IPS-18c (cell line): ENCODE results near the gene AK4.

Experiments used
- H3K4me3 ChIP-seq: 2 replicates; pipeline ENCODE4 v1.7.0; 2013; ENCODE audit warnings: low read depth, mild to moderate bottlenecking, low read length, moderate library complexity; ENCODE audit not compliant: insufficient read depth
- H3K9me3 ChIP-seq: one replicate; pipeline ENCODE4 v1.6.1; 2013; ENCODE audit warnings: mild to moderate bottlenecking, low read length, moderate library complexity; ENCODE audit not compliant: control insufficient read depth, insufficient read depth

AK4 gene

GRCh38 chr1:65269612-65270011 is 121.6 kb downstream of the AK4 start:
- Histone ChIP-seq H3K9me3 (no peaks in the 10 kb centered on the region), H3K4me3 (no peak overlapping the region)

- no peak overlapping the region for H3K4me3 ChIP-seq
- H3K9me3 ChIP-seq = peaks cover 2% of the 10 kb centered on the region
Measured at GRCh38 chr1:65276197-65276939, 128.4 kb downstream of the AK4 start.

GRCh38 chr1:65277605-65278347 is 129.8 kb downstream of the AK4 start:
- no peak overlapping the region for H3K4me3 ChIP-seq
- H3K9me3 ChIP-seq = peaks cover 2% of the 10 kb centered on the region

GRCh38 chr1:65278376-65279069 is 130.5 kb downstream of the AK4 start:
- peak overlapping the region; percentile 30 for H3K4me3 ChIP-seq

GRCh38 chr1:65279070-65279779 is 131.2 kb downstream of the AK4 start:
- Histone ChIP-seq H3K4me3 (peak overlapping the region; percentile 30), H3K9me3 (peaks cover 2% of the 10 kb centered on the region)

More at GRCh38 chr1:65278376-65279069, 130.5 kb downstream of the AK4 start:
- H3K9me3 ChIP-seq = peaks cover 2% of the 10 kb centered on the region
